H1 (cell line): ENCODE measurements around the gene DAPK2. TPM values are rescaled to one million over a fixed set of nuclear protein-coding genes. Genes with fewer than 3 reads are reported as not detected.

Experiments used
- CTCF ChIA-PET: fragments of 300-600 bp; sonication (Branson Sonifier 250); formaldehyde crosslinking; loops from one replicate; lab custom pipeline; 2021; ENCODE audit not compliant: partially characterized antibody; lab: Charles Lee
- POLR2A ChIA-PET: fragments of 300-600 bp; sonication (Branson Sonifier 250); formaldehyde crosslinking; loops from one replicate; lab custom pipeline; 2021; ENCODE audit warnings: inconsistent platforms; ENCODE audit not compliant: partially characterized antibody; lab: Charles Lee
- DNase-seq, 2 experiments: peaks; one replicate each; pipeline versions ENCODE4 v3.0.0 to v3.0.0-alpha.2; 2010 to 2022; ENCODE audit warnings: low spot score in 2 of 2, low read depth in 1 of 2, mixed read lengths in 1 of 2
- FAIRE-seq: peaks from 2 replicates; lab custom pipeline; 2011; peaks lifted over from hg19 to GRCh38; lab: Jason Lieb, UNC
- H2AFZ ChIP-seq: 2 replicates; pipeline ENCODE4 v1.8.1; 2012; ENCODE audit warnings: low read length, inconsistent platforms
- H2AK5ac ChIP-seq: 2 replicates; pipeline ENCODE4 v1.6.1; 2013; ENCODE audit warnings: low read depth, low read length
- H2BK120ac ChIP-seq: replicated peaks from 2 replicates; pipeline ENCODE3; 2013; ENCODE audit warnings: low read depth, low read length, inconsistent platforms
- H2BK12ac ChIP-seq: 2 replicates; pipeline ENCODE4 v1.6.1; 2013; ENCODE audit warnings: low read depth, low read length
- H2BK15ac ChIP-seq: 2 replicates; pipeline ENCODE4 v1.6.1; 2013; ENCODE audit warnings: low read length
- H2BK20ac ChIP-seq: 2 replicates; pipeline ENCODE4 v1.6.1; 2013; ENCODE audit warnings: low read length
- H2BK5ac ChIP-seq: 2 replicates; pipeline ENCODE4 v1.6.1; 2013; ENCODE audit warnings: low read depth, low read length
- H3K14ac ChIP-seq: 2 replicates; pipeline ENCODE4 v1.6.1; 2013; ENCODE audit warnings: inconsistent platforms; ENCODE audit not compliant: insufficient read length
- H3K18ac ChIP-seq: 2 replicates; pipeline ENCODE4 v1.6.1; 2013; ENCODE audit warnings: low read length; ENCODE audit errors: extremely low read depth
- H3K23ac ChIP-seq: 2 replicates; pipeline ENCODE4 v1.6.1; 2013; ENCODE audit warnings: inconsistent platforms; ENCODE audit not compliant: insufficient read length
- H3K23me2 ChIP-seq: 2 replicates; pipeline ENCODE4 v1.6.1; 2013; ENCODE audit warnings: low read depth, low read length
- H3K27ac ChIP-seq: 2 replicates; pipeline ENCODE4 v1.6.1; 2011; ENCODE audit warnings: low read depth, low read length, inconsistent platforms
- H3K27me3 ChIP-seq, 4 experiments: replicated peaks in 1 of 4; 1 replicate in 1 of 4; 2 replicates in 3 of 4; pipeline versions ENCODE4 v1.6.1 to v1.8.1; 2011 to 2013; ENCODE audit warnings: low read length in 3 of 4, mild to moderate bottlenecking in 3 of 4, inconsistent platforms in 2 of 4, mixed read lengths in 2 of 4, moderate library complexity in 1 of 4; ENCODE audit not compliant: control insufficient read depth in 3 of 4, insufficient read depth in 3 of 4; ENCODE audit errors: extremely low read depth in 1 of 4
- H3K36me3 ChIP-seq, 4 experiments: 2 replicates each; pipeline versions ENCODE4 v1.6.1 to v1.8.1; 2011 to 2013; ENCODE audit warnings: mild to moderate bottlenecking in 4 of 4, low read length in 3 of 4, moderate library complexity in 2 of 4, control low read depth in 1 of 4, inconsistent platforms in 1 of 4; ENCODE audit not compliant: insufficient read depth in 4 of 4, control insufficient read depth in 2 of 4
- H3K4ac ChIP-seq: replicated peaks from 2 replicates; pipeline ENCODE3; 2013; ENCODE audit warnings: low read length, low read depth, mixed read lengths, inconsistent platforms; ENCODE audit not compliant: insufficient read length
- H3K4me1 ChIP-seq, 4 experiments: replicated peaks in 1 of 4; 1 replicate in 1 of 4; 2 replicates in 3 of 4; pipeline versions ENCODE4 v1.6.1 to v1.8.1; 2011 to 2013; ENCODE audit warnings: low read length in 3 of 4, inconsistent platforms in 2 of 4, mixed read lengths in 1 of 4; ENCODE audit not compliant: insufficient read depth in 4 of 4, control insufficient read depth in 3 of 4
- H3K4me2 ChIP-seq, 2 experiments: 2 replicates each; pipeline versions ENCODE4 v1.6.1 to v1.8.1; 2011 to 2013; ENCODE audit warnings: low read depth in 2 of 2, low read length in 2 of 2, control low read depth in 1 of 2, inconsistent platforms in 1 of 2, mild to moderate bottlenecking in 1 of 2; ENCODE audit not compliant: insufficient read depth in 1 of 2
- H3K4me3 ChIP-seq, 4 experiments: fragments of 200-600, 300-600 bp in 1 of 4; sonication (generic), shearing (Covaris generic), sonication (Bioruptor Twin) in 1 of 4; 2 replicates each; pipeline versions ENCODE4 v1.5.1 to v1.8.1; 2011 to 2016; ENCODE audit warnings: low read length in 4 of 4, low read depth in 3 of 4, control low read depth in 2 of 4, inconsistent platforms in 2 of 4, mild to moderate bottlenecking in 2 of 4, mixed read lengths in 1 of 4, moderate library complexity in 1 of 4; ENCODE audit not compliant: insufficient read depth in 2 of 4; ENCODE audit errors: extremely low read depth in 1 of 4
- H3K56ac ChIP-seq: replicated peaks from 2 replicates; pipeline ENCODE3; 2013; ENCODE audit warnings: low read depth, mild to moderate bottlenecking, mixed read lengths, low read length, inconsistent platforms; ENCODE audit not compliant: insufficient read length
- H3K79me1 ChIP-seq: 2 replicates; pipeline ENCODE4 v1.6.1; 2013; ENCODE audit warnings: low read depth, low read length, control low read depth
- H3K79me2 ChIP-seq, 2 experiments: 2 replicates each; pipeline versions ENCODE4 v1.6.1 to v1.8.1; 2012 to 2013; ENCODE audit warnings: low read length in 2 of 2, mild to moderate bottlenecking in 2 of 2, inconsistent platforms in 1 of 2; ENCODE audit not compliant: insufficient read depth in 2 of 2, control insufficient read depth in 1 of 2
- H3K9ac ChIP-seq, 4 experiments: replicated peaks in 1 of 4; 1 replicate in 1 of 4; 2 replicates in 3 of 4; pipeline versions ENCODE4 v1.6.1 to v1.8.1; 2011 to 2013; ENCODE audit warnings: low read depth in 3 of 4, low read length in 3 of 4, control low read depth in 2 of 4, mild to moderate bottlenecking in 2 of 4, moderate library complexity in 2 of 4, inconsistent platforms in 1 of 4; ENCODE audit errors: extremely low read depth in 1 of 4
- H3K9me3 ChIP-seq, 2 experiments: 2 replicates each; pipeline versions ENCODE4 v1.6.1 to v1.8.1; 2012 to 2013; ENCODE audit warnings: mild to moderate bottlenecking in 2 of 2, moderate library complexity in 2 of 2, control low read depth in 1 of 2, inconsistent platforms in 1 of 2, low read depth in 1 of 2, low read length in 1 of 2, mixed read lengths in 1 of 2; ENCODE audit not compliant: insufficient read depth in 2 of 2
- H4K20me1 ChIP-seq, 2 experiments: replicated peaks in 1 of 2; 2 replicates each; pipeline versions ENCODE3 to v1.8.1; 2011 to 2013; ENCODE audit warnings: inconsistent platforms in 2 of 2, low read length in 2 of 2, mild to moderate bottlenecking in 1 of 2; ENCODE audit not compliant: insufficient read depth in 2 of 2, control insufficient read depth in 1 of 2
- H4K5ac ChIP-seq: 2 replicates; pipeline ENCODE4 v1.6.1; 2013; ENCODE audit warnings: low read length, low read depth, mixed read lengths, inconsistent platforms; ENCODE audit not compliant: insufficient read length
- H4K8ac ChIP-seq: 2 replicates; pipeline ENCODE4 v1.8.0; 2013; ENCODE audit warnings: mild to moderate bottlenecking, moderate library complexity, low read length, inconsistent platforms; ENCODE audit not compliant: insufficient read depth; ENCODE audit errors: extremely low read depth
- H4K91ac ChIP-seq: replicated peaks from 2 replicates; pipeline ENCODE3; 2013; ENCODE audit warnings: low read length, mixed read lengths, inconsistent platforms; ENCODE audit not compliant: insufficient read length
- RBBP5 ChIP-seq: IDR thresholded peaks from 2 replicates; pipeline ENCODE4 v1.7.1; 2012; ENCODE audit warnings: low read depth, mild to moderate bottlenecking, inconsistent platforms, low read length, moderate library complexity, borderline replicate concordance
- SIX5 ChIP-seq: IDR thresholded peaks from 2 replicates; pipeline ENCODE4 v1.6.1; 2011; ENCODE audit warnings: mild to moderate bottlenecking, low read depth, low read length
- WGBS, 2 experiments: shearing (Covaris generic) in 1 of 2; methylation state at CpG; one replicate each; pipeline versions ENCODE4 v1.1.6 to v1.1.7; 2013 to 2015; ENCODE audit warnings: low lambda C conversion rate in 2 of 2, mixed read lengths in 2 of 2, inconsistent platforms in 1 of 2, low coverage in 1 of 2, missing lambda C conversion rate in 1 of 2; ENCODE audit not compliant: insufficient replicate concordance in 2 of 2, insufficient coverage in 1 of 2, insufficient read length in 1 of 2; ENCODE audit errors: extremely low coverage in 1 of 2, missing lambda C conversion rate in 1 of 2; 5-methylcytosine and 5-hydroxymethylcytosine counted together
- polyA plus RNA-seq, 7 experiments: library from polyadenylated mRNA; depleted of rRNA in 3 of 7; stranded (reverse) in 5 of 7; unstranded in 2 of 7; fragments of >200 nt in 5 of 7; fragments of 200-250 nt in 2 of 7; gene quantifications; 1 replicate in 5 of 7; 2 replicates in 1 of 7; 4 replicates in 1 of 7; pipeline versions ENCODE4 v1.2.1 to v1.2.3, GENCODE V29; 2011 to 2013; ENCODE audit warnings: missing spikeins in 2 of 7, mixed read lengths in 2 of 7
- total RNA-seq: library from RNA; stranded (reverse); fragmentation: NEBNext Ultra II Directional; extraction: Animal tissue kit (Norgen Biotek cat#: 25700); gene quantifications from 2 replicates; pipeline ENCODE4 v1.2.1, GENCODE V29; 2021

The DAPK2 gene
- total and polyA plus RNA-seq, 2 of the 8 experiments (the other 6 are each of a cell fraction or from before 2014, with no cell fraction given): 1.8 to 2.9 TPM

DNA sequence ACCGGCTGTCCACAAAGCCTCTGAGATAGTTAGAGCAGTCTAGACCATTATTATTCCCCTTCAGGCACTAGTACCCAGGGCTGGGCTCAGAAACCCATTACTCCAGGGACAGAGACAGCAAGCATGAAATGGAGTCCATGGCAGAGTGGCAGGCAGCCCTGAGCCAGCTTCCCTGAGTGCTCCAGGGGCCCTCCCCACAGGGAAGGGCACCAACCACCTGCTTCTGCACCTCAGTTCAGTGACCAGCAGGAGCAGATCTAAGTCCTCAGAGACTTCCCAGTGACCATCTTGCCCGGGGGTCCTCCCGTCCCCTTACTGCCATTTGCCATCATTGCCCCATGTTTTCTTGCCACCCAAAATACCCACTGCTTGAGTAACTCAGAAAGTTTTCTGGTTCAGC lies 62.0 kb downstream of the DAPK2 start:
- Histone ChIP-seq H4K91ac (no peak overlapping the region), H4K8ac (no peak overlapping the region), H2AK5ac (no peak overlapping the region), H2BK120ac (no peak overlapping the region), H3K23me2 (no peaks in the 10 kb centered on the region), H2AFZ (no peak overlapping the region), H3K9ac (no peak overlapping the region), H3K27ac (no peak overlapping the region), H3K14ac (no peak overlapping the region), H3K56ac (no peak overlapping the region), H3K79me1 (no peaks in the 10 kb centered on the region), H3K27me3 (no peaks in the 10 kb centered on the region), H3K79me2 (no peaks in the 10 kb centered on the region), H2BK12ac (no peak overlapping the region), H3K4me3 (no peak overlapping the region), H4K5ac (no peak overlapping the region), H3K4me1 (no peaks in the 10 kb centered on the region; a peak in 1 of 7 replicates), H3K23ac (no peak overlapping the region), H3K4ac (no peak overlapping the region), H2BK15ac (no peak overlapping the region), H2BK5ac (no peak overlapping the region), H2BK20ac (no peak overlapping the region), H3K4me2 (no peak overlapping the region), H3K36me3 (no peaks in the 10 kb centered on the region), H3K18ac (no peak overlapping the region), H4K20me1 (no peaks in the 10 kb centered on the region), H3K9me3 (no peaks in the 10 kb centered on the region)
- FAIRE-seq: no peak
- ChIA-PET POLR2A (interaction anchor here (1.4 kb wide), 1 partner anchor 41 kb away, joined by 4 read pairs; no protein-coding TSS in a partner anchor), CTCF (interaction anchor here (0.7 to 10.0 kb wide), 14 partner anchors 8 to 518 kb away, joined by 3 to 102 read pairs (median 4); partner anchors contain the start of gene DAPK2)
- no peak for DNase-seq
- WGBS, 2 experiments: 94% methylated on average over 3 of the region's 3 CpGs; no CpG with 5 or more reads in 1 of the 2 experiments
- TF ChIP-seq SIX5 (no peak), RBBP5 (no peak)
